ENCODE data around the gene REV1. TPM values are rescaled to one million over a fixed set of nuclear protein-coding genes. Genes with fewer than 3 reads are reported as not detected.

Gene REV1
- total and polyA plus RNA-seq, 2 of the 8 experiments (the other 6 are each of a cell fraction or from before 2014, with no cell fraction given), result 16.6 to 34.3 TPM

DNA sequence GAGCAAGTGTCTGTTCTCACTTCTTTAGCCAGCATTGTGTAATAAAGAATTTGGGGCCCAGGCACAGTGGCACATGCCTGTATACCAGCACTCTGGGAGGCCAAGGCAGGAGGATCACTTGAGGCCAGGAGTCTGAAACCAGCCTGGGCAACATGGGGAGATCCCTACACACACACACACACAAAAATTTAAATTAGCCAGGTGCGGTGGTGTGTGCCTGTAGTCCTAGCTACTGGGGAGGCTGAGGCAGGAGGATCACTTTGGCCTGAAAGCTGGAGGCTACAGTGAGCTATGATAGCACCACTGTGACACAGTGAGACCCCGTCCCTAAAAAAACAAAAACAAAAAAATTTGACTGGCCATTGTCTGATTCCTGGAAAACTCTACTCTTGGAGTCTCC, 8.3 kb downstream of the REV1 start:
- no peak overlapping the region for H4K5ac ChIP-seq (ENCODE audit: insufficient read length, low read depth, low read length)
- no peaks in the 10 kb centered on the region for H3K27me3 ChIP-seq (replicated peaks in 1 of 4; ENCODE audit: control insufficient read depth in 3 of 4, extremely low read depth in 1 of 4, insufficient read depth in 3 of 4, low read length in 3 of 4)
- H2BK12ac ChIP-seq (ENCODE audit: low read depth, low read length), result no peak overlapping the region
- ChIA-PET POLR2A (ENCODE audit: partially characterized antibody) (interaction anchor here (1.1 to 2.1 kb wide), 4 partner anchors 9 to 27 kb away, joined by 3 to 6 read pairs (median 5); partner anchors contain the start of gene REV1), CTCF (ENCODE audit: partially characterized antibody) (interaction anchor here (1.0 to 1.4 kb wide), 3 partner anchors 9 to 76 kb away, joined by 3 read pairs; no protein-coding TSS in a partner anchor)
- H2AK5ac ChIP-seq (ENCODE audit: low read depth, low read length), result no peak overlapping the region
- H3K18ac ChIP-seq (ENCODE audit: extremely low read depth, low read length), result no peak overlapping the region
- no peak overlapping the region for H3K9ac ChIP-seq (replicated peaks in 1 of 4; ENCODE audit: extremely low read depth in 1 of 4, low read depth in 3 of 4, low read length in 3 of 4)
- H3K36me3 ChIP-seq (ENCODE audit: control insufficient read depth in 2 of 4, insufficient read depth in 4 of 4, low read length in 3 of 4), result no peaks in the 10 kb centered on the region
- H3K56ac ChIP-seq (replicated peaks; ENCODE audit: insufficient read length, low read depth, low read length), result no peak overlapping the region
- H2BK5ac ChIP-seq (ENCODE audit: low read depth, low read length), result no peak overlapping the region
- H3K4me1 ChIP-seq (replicated peaks in 1 of 4; ENCODE audit: control insufficient read depth in 3 of 4, insufficient read depth in 4 of 4, low read length in 3 of 4), result peaks cover 0 to 3% (median 2%) of the 10 kb centered on the region in 4 experiments; a peak in 4 of 7 replicates
- H2BK20ac ChIP-seq (ENCODE audit: low read length), result no peak overlapping the region
- no peak overlapping the region for H3K27ac ChIP-seq (ENCODE audit: low read depth, low read length)
- WGBS, 2 experiments (ENCODE audit: extremely low coverage in 1 of 2, insufficient coverage in 1 of 2, insufficient read length in 1 of 2, insufficient replicate concordance in 2 of 2, low coverage in 1 of 2, low lambda C conversion rate in 2 of 2, missing lambda C conversion rate in 1 of 2), result 86% methylated on average over 2 of the region's 2 CpGs; no CpG with 5 or more reads in 1 of the 2 experiments
- H3K79me2 ChIP-seq (ENCODE audit: control insufficient read depth in 1 of 2, insufficient read depth in 2 of 2, low read length in 2 of 2), result peaks cover 16 to 99% of the 10 kb centered on the region in 2 experiments
- peaks cover 2 to 14% of the 10 kb centered on the region in 2 experiments for H4K20me1 ChIP-seq (replicated peaks in 1 of 2; ENCODE audit: control insufficient read depth in 1 of 2, insufficient read depth in 2 of 2, low read length in 2 of 2)
- no peak overlapping the region for H3K4me3 ChIP-seq (ENCODE audit: extremely low read depth in 1 of 4, insufficient read depth in 2 of 4, low read depth in 3 of 4, low read length in 4 of 4)
- no peak for DNase-seq (ENCODE audit: low read depth in 1 of 2, low spot score in 2 of 2)
- no peak overlapping the region for H4K91ac ChIP-seq (replicated peaks; ENCODE audit: insufficient read length, low read length)
- FAIRE-seq, result no peak
- no peak overlapping the region for H3K4ac ChIP-seq (replicated peaks; ENCODE audit: insufficient read length, low read depth, low read length)
- H3K4me2 ChIP-seq (ENCODE audit: insufficient read depth in 1 of 2, low read depth in 2 of 2, low read length in 2 of 2), result no peak overlapping the region
- H3K9me3 ChIP-seq (ENCODE audit: insufficient read depth in 2 of 2, low read depth in 1 of 2, low read length in 1 of 2), result no peaks in the 10 kb centered on the region
- H3K23me2 ChIP-seq (ENCODE audit: low read depth, low read length), result no peaks in the 10 kb centered on the region
- H4K8ac ChIP-seq (ENCODE audit: extremely low read depth, insufficient read depth, low read length), result no peak overlapping the region
- H2BK120ac ChIP-seq (replicated peaks; ENCODE audit: low read depth, low read length), result no peak overlapping the region
- H2AFZ ChIP-seq (ENCODE audit: low read length), result no peak overlapping the region
- peaks cover 2% of the 10 kb centered on the region for H3K79me1 ChIP-seq (ENCODE audit: low read depth, low read length)
- H3K23ac ChIP-seq (ENCODE audit: insufficient read length), result no peak overlapping the region
- H3K14ac ChIP-seq (ENCODE audit: insufficient read length), result no peak overlapping the region
- no peak overlapping the region for H2BK15ac ChIP-seq (ENCODE audit: low read length)
- peak; percentile 89; the same call in 1 of the 2 replicates for TF ChIP-seq KDM1A (IDR thresholded peaks at IDR 0.05; ENCODE audit: borderline replicate concordance, low read length)

Data from H1 (cell line).